GM12878 (cell line): ENCODE measurements around the gene IER2. TPM values are rescaled to one million over a fixed set of nuclear protein-coding genes. Genes with fewer than 3 reads are reported as not detected.

Experiments
- BCL3 ChIP-seq: IDR thresholded peaks from 2 replicates; pipeline ENCODE4 v1.6.1; 2011; ENCODE audit warnings: borderline replicate concordance, low read depth, mild to moderate bottlenecking, moderate library complexity, low read length; ENCODE audit not compliant: insufficient read depth, poor library complexity, severe bottlenecking
- CEBPZ ChIP-seq: fragments of 150-350 bp; IDR thresholded peaks from 2 replicates; pipeline ENCODE4 v1.6.1; 2016; ENCODE audit warnings: low read depth, low read length
- CTCF ChIP-seq, 3 experiments: IDR thresholded peaks in 2 of 3; conservative IDR thresholded peaks in 1 of 3; 2 replicates each; pipeline ENCODE4 v1.5.1; 2011; ENCODE audit warnings: low read depth in 3 of 3, low read length in 3 of 3, mild to moderate bottlenecking in 3 of 3, control low read depth in 2 of 3, moderate library complexity in 2 of 3, inconsistent platforms in 1 of 3, mixed read lengths in 1 of 3; ENCODE audit not compliant: control insufficient read depth in 2 of 3, insufficient read depth in 1 of 3; ENCODE audit errors: extremely low read depth in 1 of 3
- GATAD2B ChIP-seq: fragments of 450-650 bp; conservative IDR thresholded peaks from 2 replicates; pipeline ENCODE4 v1.6.1; 2017; ENCODE audit warnings: low read depth, mild to moderate bottlenecking, moderate library complexity
- KAT2A ChIP-seq: conservative IDR thresholded peaks from 2 replicates; pipeline ENCODE4 v1.6.1; 2011; ENCODE audit warnings: low read depth, low read length; ENCODE audit not compliant: control insufficient read depth
- NBN ChIP-seq: fragments of 450-650 bp; IDR thresholded peaks from 2 replicates; pipeline ENCODE4 v1.6.1; 2016
- POU2F2 ChIP-seq: IDR thresholded peaks from 3 replicates; pipeline ENCODE4 v1.6.1; 2011; ENCODE audit warnings: low read depth, mild to moderate bottlenecking, low read length, borderline replicate concordance
- RCOR1 ChIP-seq: conservative IDR thresholded peaks from 2 replicates; pipeline ENCODE4 v1.6.1; 2012; ENCODE audit warnings: low read depth, low read length, improper control_type of control experiment
- SKIL ChIP-seq: fragments of 450-650 bp; IDR thresholded peaks from 2 replicates; pipeline ENCODE4 v1.6.1; 2017; ENCODE audit warnings: mild to moderate bottlenecking, low read depth, inconsistent platforms; ENCODE audit not compliant: poor library complexity, severe bottlenecking
- TAF1 ChIP-seq: IDR thresholded peaks from 2 replicates; pipeline ENCODE4 v1.6.1; 2011; ENCODE audit warnings: mild to moderate bottlenecking, low read depth, low read length, borderline replicate concordance
- USF1 ChIP-seq: IDR thresholded peaks from 2 replicates; pipeline ENCODE4 v1.6.1; 2011; ENCODE audit warnings: borderline replicate concordance, low read depth, mild to moderate bottlenecking, moderate library complexity, mixed read lengths, low read length; ENCODE audit not compliant: insufficient read depth; ENCODE audit errors: extremely low read length
- ZNF217 ChIP-seq: fragments of 450-650 bp; IDR thresholded peaks from 2 replicates; pipeline ENCODE4 v1.6.1; 2017; ENCODE audit warnings: antibody characterized with exemption, mild to moderate bottlenecking
- ZNF687 ChIP-seq: fragments of 450-650 bp; IDR thresholded peaks from 2 replicates; pipeline ENCODE4 v1.6.1; 2017; ENCODE audit warnings: mild to moderate bottlenecking, moderate library complexity
- polyA plus RNA-seq, 11 experiments: library from polyadenylated mRNA; depleted of rRNA in 4 of 11; unstranded in 6 of 11; stranded (reverse) in 5 of 11; fragments of >200 nt; fragmentation: Nextera tagmentation in 4 of 11; fragmentation: Illumina TruSeq in 1 of 11; extraction: Ambion mirVana in 4 of 11; extraction: Trizol in 1 of 11; gene quantifications; 1 replicate in 1 of 11; 2 replicates in 10 of 11; pipeline versions ENCODE4 v1.2.1 to v1.2.3, GENCODE V29; 2011 to 2016; ENCODE audit warnings: inconsistent platforms in 2 of 11, missing spikeins in 2 of 11, low read depth in 1 of 11
- total RNA-seq, 4 experiments: library from RNA; depleted of rRNA in 3 of 4; stranded (reverse); fragments of >200 nt in 3 of 4; fragmentation: Illumina TruSeq in 1 of 4; extraction: Trizol in 1 of 4; gene quantifications; 2 replicates each; pipeline versions ENCODE4 v1.2.1 to v1.2.3, GENCODE V29; 2013 to 2021

IER2 gene
- total and polyA plus RNA-seq, 10 of the 15 experiments (the other 5 are each of a cell fraction or from before 2014, with no cell fraction given): 2.8 to 94.5 (median 24.9) TPM

- TF ChIP-seq CEBPZ (no peak), KAT2A (no peak), SKIL (no peak), USF1 (peak; percentile 74), BCL3 (no peak), RCOR1 (no peak), POU2F2 (peak; percentile 12; the same call in 2 of the 3 replicates), ZNF217 (no peak), TAF1 (peak; percentile 13; the same call in 1 of the 2 replicates), ZNF687 (no peak), NBN (peak; percentile 56; the same call in 1 of the 2 replicates), GATAD2B (peak; percentile 31; the same call in 1 of the 2 replicates), CTCF (IDR thresholded peaks at IDR 0.05 in 2 of 3, conservative IDR thresholded peaks at IDR 0.05 in 1 of 3; ENCODE audit: control insufficient read depth in 2 of 3, extremely low read depth in 1 of 3, insufficient read depth in 1 of 3, low read depth in 3 of 3, low read length in 3 of 3) (no peak)
Measured at GRCh38 chr19:13151605-13152355, 1.6 kb downstream of the IER2 start (continued).
